Motor neuron (in vitro differentiated cells): Measurements from ENCODE around the gene APOBEC3A. TPM values are rescaled to one million over a fixed set of nuclear protein-coding genes. Genes with fewer than 3 reads are reported as not detected.
"Not testable (repeated sequence)": the region's sequence is repeated elsewhere in the genome, so short reads cannot be mapped to it uniquely, and the experiment has no call there.

Experiments
- ATAC-seq, 8 experiments: fragments of 200-7000 bp; cut with Tn5 transposase; replicated peaks in 6 of 8; 2 replicates each; pipeline ENCODE4 v1.8.0; 2021; ENCODE audit warnings: mild to moderate bottlenecking in 8 of 8, moderate library complexity in 8 of 8
- H3K27ac ChIP-seq, 2 donors: fragments of 250-450 bp; sonication (Bioruptor Pico); 2 replicates each; pipeline ENCODE4 v1.9.0; 2021; ENCODE audit warnings: antibody characterized with exemption in 2 of 2, mild to moderate bottlenecking in 2 of 2, moderate library complexity in 1 of 2
- H3K4me1 ChIP-seq, 2 donors: fragments of 250-450 bp; sonication (Bioruptor Pico); replicated peaks in 1 of 2; 2 replicates each; pipeline ENCODE4 v1.6.1; 2021; ENCODE audit warnings: antibody characterized with exemption in 2 of 2, mild to moderate bottlenecking in 2 of 2, moderate library complexity in 1 of 2
- H3K4me3 ChIP-seq, 5 donors: fragments of 250-450 bp; sonication (Bioruptor Pico); 2 replicates each; pipeline ENCODE4 v1.9.0; 2021; ENCODE audit warnings: antibody characterized with exemption in 5 of 5, mild to moderate bottlenecking in 5 of 5, moderate library complexity in 4 of 5
- WGBS, 10 experiments: fragments of 450-650 bp; shearing (Covaris generic); methylation state at CpG; one replicate each; pipeline ENCODE4 v1.0.0; 2022; 5-methylcytosine and 5-hydroxymethylcytosine counted together
- in situ Hi-C, 9 experiments: fragments of 400-800 bp; cut with MboI; loops; one replicate each; pipeline ENCODE4 v1.15.0; 2021; ENCODE audit warnings: low sequenced_read_pairs in 9 of 9, low pct_unique_long_range_greater_than_20kb in 2 of 9; ENCODE audit not compliant: unreplicated experiment in 9 of 9
- total RNA-seq, 8 experiments: library from RNA; unstranded; fragments of 300-600 nt; gene quantifications; 2 replicates each; pipeline versions ENCODE4 v1.2.3 to v1.2.4, GENCODE V29; 2022

The APOBEC3A gene
- total RNA-seq, 8 experiments from 2014 or later: 0.16 to 0.71 TPM; not detected in 6

- in situ Hi-C loops: no loop called here
- H3K27ac ChIP-seq: no peak overlapping the region
- WGBS, 10 experiments: 73 to 86% methylated on average over 1 to 4 of the region's 5 CpGs; no CpG with 5 or more reads in 8 of the 10 experiments
- no peak for ATAC-seq
- H3K4me3 ChIP-seq: no peak overlapping the region
- peaks cover 0 to 5% of the 10 kb centered on the region in 2 donors for H3K4me1 ChIP-seq
Observed at GRCh38 chr22:38955250-38955905, 2.0 kb upstream of the APOBEC3A start.

GRCh38 chr22:38955926-38956325 is 1.5 kb upstream of the APOBEC3A start:
- Histone ChIP-seq H3K27ac (no peak overlapping the region), H3K4me3 (no peak overlapping the region), H3K4me1 (peaks cover 0 to 1% of the 10 kb centered on the region in 2 donors)
- ATAC-seq: no peak
- 40 to 93% (median 57%) methylated on average over 1 to 2 of the region's 3 CpGs; no CpG with 5 or more reads in 7 of the 10 experiments for WGBS, 10 experiments
- in situ Hi-C loops: no loop called here

GRCh38 chr22:38956551-38956950 is 858 bp upstream of the APOBEC3A start:
- no peak overlapping the region for H3K4me3 ChIP-seq
- WGBS, 10 experiments: 67 to 83% methylated on average over 1 of the region's 5 CpGs; no CpG with 5 or more reads in 8 of the 10 experiments
- no peak for ATAC-seq
- in situ Hi-C loops: no loop called here
- no peaks in the 10 kb centered on the region for H3K4me1 ChIP-seq
- no peak overlapping the region for H3K27ac ChIP-seq

GRCh38 chr22:38957808-38958650 is 620 bp downstream of the APOBEC3A start:
- Histone ChIP-seq H3K27ac (no peak overlapping the region), H3K4me3 (no peak overlapping the region), H3K4me1 (no peaks in the 10 kb centered on the region)
- in situ Hi-C loops: no loop called here
- ATAC-seq: no peak
- 4 to 100% (median 57%) methylated on average over 1 to 4 of the region's 6 CpGs; no CpG with 5 or more reads in 1 of the 10 experiments for WGBS, 10 experiments

- H3K4me3 ChIP-seq, ATAC-seq, in situ Hi-C loops, H3K4me1 ChIP-seq, H3K27ac ChIP-seq: not testable (repeated sequence)
Observed at GRCh38 chr22:38958651-38958943, 1.2 kb downstream of the APOBEC3A start.

GRCh38 chr22:38959590-38959989 is 2.2 kb downstream of the APOBEC3A start:
- peaks cover 0 to 8% of the 10 kb centered on the region in 2 donors for H3K4me1 ChIP-seq
- H3K4me3 ChIP-seq: no peak overlapping the region
- in situ Hi-C loops: no loop called here
- 60 to 100% (median 69%) methylated on average over 1 to 4 of the region's 8 CpGs; no CpG with 5 or more reads in 5 of the 10 experiments for WGBS, 10 experiments
- ATAC-seq: no peak
- H3K27ac ChIP-seq: no peak overlapping the region

GRCh38 chr22:38960673-38961072 is 3.3 kb downstream of the APOBEC3A start:
- H3K4me1 ChIP-seq, H3K27ac ChIP-seq, H3K4me3 ChIP-seq, ATAC-seq, in situ Hi-C loops: not testable (repeated sequence)
- WGBS, 10 experiments: no CpG with 5 or more reads among the region's 4 CpGs

- in situ Hi-C loops, H3K27ac ChIP-seq: not testable (repeated sequence)
- peak; percentile 39 to 94 (median 82) for ATAC-seq
Observed at GRCh38 chr22:38963291-38963738, 5.9 kb downstream of the APOBEC3A start.

GRCh38 chr22:38963872-38964271 is 6.5 kb downstream of the APOBEC3A start:
- in situ Hi-C loops: no loop called here
- WGBS, 10 experiments: 20 to 67% methylated on average over 1 of the region's 9 CpGs; no CpG with 5 or more reads in 8 of the 10 experiments
- H3K27ac ChIP-seq: no peak overlapping the region
- peak in 3 of 8 experiments; percentile 2 to 63 (median 62) for ATAC-seq
- H3K4me3 ChIP-seq: no peak overlapping the region
- peaks cover 6 to 11% of the 10 kb centered on the region in 2 donors for H3K4me1 ChIP-seq

More at GRCh38 chr22:38963291-38963738, 5.9 kb downstream of the APOBEC3A start:
- H3K4me1 ChIP-seq: peaks cover 6 to 11% of the 10 kb centered on the region in 2 donors
- H3K4me3 ChIP-seq: not testable (repeated sequence)
- no CpG with 5 or more reads among the region's 11 CpGs for WGBS, 10 experiments

GRCh38 chr22:38964306-38964705 is 6.9 kb downstream of the APOBEC3A start:
- Histone ChIP-seq H3K4me3 (no peak overlapping the region), H3K27ac (no peak overlapping the region), H3K4me1 (peaks cover 6 to 11% of the 10 kb centered on the region in 2 donors)
- in situ Hi-C loops: no loop called here
- 60 to 100% methylated on average over 1 of the region's 7 CpGs; no CpG with 5 or more reads in 8 of the 10 experiments for WGBS, 10 experiments
- no peak for ATAC-seq

GRCh38 chr22:38964989-38965388 is 7.6 kb downstream of the APOBEC3A start:
- no peak overlapping the region for H3K4me3 ChIP-seq
- 10 to 100% (median 60%) methylated on average over 1 to 2 of the region's 4 CpGs; no CpG with 5 or more reads in 7 of the 10 experiments for WGBS, 10 experiments
- in situ Hi-C loops: no loop called here
- no peak for ATAC-seq
- H3K27ac ChIP-seq: no peak overlapping the region
- peaks cover 6 to 11% of the 10 kb centered on the region in 2 donors for H3K4me1 ChIP-seq

- Histone ChIP-seq H3K4me1 (peaks cover 6 to 11% of the 10 kb centered on the region in 2 donors), H3K27ac (no peak overlapping the region), H3K4me3 (no peak overlapping the region)
- ATAC-seq: no peak
- in situ Hi-C loops: no loop called here
- WGBS, 10 experiments: 28 to 80% (median 77%) methylated on average over 1 to 7 of the region's 14 CpGs; no CpG with 5 or more reads in 7 of the 10 experiments
Observed at GRCh38 chr22:38965614-38966379, 8.4 kb downstream of the APOBEC3A start.

GRCh38 chr22:38966380-38966702 is 8.9 kb downstream of the APOBEC3A start:
- peaks cover 6 to 11% of the 10 kb centered on the region in 2 donors for H3K4me1 ChIP-seq
- ATAC-seq: no peak
- WGBS, 10 experiments: 71 to 100% (median 90%) methylated on average over 1 to 3 of the region's 5 CpGs; no CpG with 5 or more reads in 7 of the 10 experiments
- in situ Hi-C loops: no loop called here
- no peak overlapping the region for H3K4me3 ChIP-seq
- H3K27ac ChIP-seq: no peak overlapping the region
